SK-N-SH treated with all-trans-retinoic acid at 6 μM for 48 hours (cell line): ENCODE results near the gene EEF2.
A peak's percentile ranks its signal among the peaks of the same experiment; 100 is the strongest.

Source experiments
- ATAC-seq: fragments of 200-7000 bp; cut with Tn5 transposase; 3 replicates; pipeline ENCODE4 v1.9.1; 2020; ENCODE audit warnings: mild to moderate bottlenecking, moderate library complexity
- BACH2 ChIP-seq: fragments of 250-450 bp; sonication (Bioruptor Pico); IDR thresholded peaks from 2 replicates; pipeline ENCODE4 v1.9.0; 2021; ENCODE audit warnings: mild to moderate bottlenecking, borderline replicate concordance
- CREB5 ChIP-seq: fragments of 250-450 bp; sonication (Bioruptor Pico); IDR thresholded peaks from 2 replicates; pipeline ENCODE4 v1.5.1; 2020; ENCODE audit warnings: low read depth, mild to moderate bottlenecking, moderate library complexity
- ESRRG ChIP-seq: fragments of 250-450 bp; sonication (Bioruptor Pico); IDR thresholded peaks from 2 replicates; pipeline ENCODE4 v1.6.1; 2021; ENCODE audit warnings: mild to moderate bottlenecking
- ISL1 ChIP-seq: fragments of 250-450 bp; sonication (Bioruptor Pico); IDR thresholded peaks from 2 replicates; pipeline ENCODE4 v2.1.2; 2022; ENCODE audit warnings: mild to moderate bottlenecking, moderate library complexity
- OSR1 ChIP-seq: fragments of 250-450 bp; sonication (Bioruptor Pico); IDR thresholded peaks from 2 replicates; pipeline ENCODE4 v1.8.0; 2022; ENCODE audit warnings: moderate library complexity, mild to moderate bottlenecking, inconsistent platforms
- POU6F1 ChIP-seq: fragments of 250-450 bp; sonication (Bioruptor Pico); IDR thresholded peaks from 2 replicates; pipeline ENCODE4 v1.8.0; 2021; ENCODE audit warnings: low read depth, mild to moderate bottlenecking, moderate library complexity, borderline replicate concordance
- PPARA ChIP-seq: fragments of 250-450 bp; sonication (Bioruptor Pico); IDR thresholded peaks from 2 replicates; pipeline ENCODE4 v1.5.0; 2020; ENCODE audit warnings: mild to moderate bottlenecking, borderline replicate concordance
- RARB ChIP-seq: fragments of 250-450 bp; sonication (Bioruptor Pico); IDR thresholded peaks from 2 replicates; pipeline ENCODE4 v1.8.0; 2021; ENCODE audit warnings: mild to moderate bottlenecking, moderate library complexity
- SNAI2 ChIP-seq: fragments of 250-450 bp; sonication (Bioruptor Pico); IDR thresholded peaks from 2 replicates; pipeline ENCODE4 v1.5.0; 2020; ENCODE audit warnings: mild to moderate bottlenecking, moderate library complexity
- TCF4 ChIP-seq: fragments of 250-450 bp; sonication (Bioruptor Pico); IDR thresholded peaks from 2 replicates; pipeline ENCODE4 v1.8.0; 2021; ENCODE audit warnings: mild to moderate bottlenecking, moderate library complexity, borderline replicate concordance
- TOX ChIP-seq: fragments of 250-450 bp; sonication (Bioruptor Pico); IDR thresholded peaks from 2 replicates; pipeline ENCODE4 v1.8.0; 2021; ENCODE audit warnings: mild to moderate bottlenecking, moderate library complexity, borderline replicate concordance
- TSHZ2 ChIP-seq: fragments of 250-450 bp; sonication (Bioruptor Pico); IDR thresholded peaks from 2 replicates; pipeline ENCODE4 v1.5.0; 2020; ENCODE audit warnings: mild to moderate bottlenecking, moderate library complexity
- ZC3H10 ChIP-seq: fragments of 250-450 bp; sonication (Bioruptor Pico); IDR thresholded peaks from 2 replicates; pipeline ENCODE4 v1.5.1; 2021; ENCODE audit warnings: mild to moderate bottlenecking, moderate library complexity
- ZFP3 ChIP-seq: fragments of 250-450 bp; sonication (Bioruptor Pico); IDR thresholded peaks from 2 replicates; pipeline ENCODE4 v1.5.0; 2020; ENCODE audit warnings: mild to moderate bottlenecking, moderate library complexity
- ZFP30 ChIP-seq: fragments of 450-650 bp; formaldehyde crosslinking; IDR thresholded peaks from 2 replicates; pipeline ENCODE4 v1.5.0; 2022; ENCODE audit warnings: mild to moderate bottlenecking, moderate library complexity
- ZNF565 ChIP-seq: fragments of 450-650 bp; formaldehyde crosslinking; conservative IDR thresholded peaks from 2 replicates; pipeline ENCODE4 v1.5.0; 2020; ENCODE audit warnings: low read depth, mild to moderate bottlenecking, moderate library complexity
- ZNF70 ChIP-seq: fragments of 450-650 bp; formaldehyde crosslinking; IDR thresholded peaks from 2 replicates; pipeline ENCODE4 v1.5.0; 2020; ENCODE audit warnings: mild to moderate bottlenecking, moderate library complexity
- TF ChIP-seq, protein P1 (sequence below): fragments of 250-450 bp; sonication (Bioruptor Pico); IDR thresholded peaks from 2 replicates; pipeline ENCODE4 v1.8.0; 2020; ENCODE audit warnings: mild to moderate bottlenecking, moderate library complexity, borderline replicate concordance

Gene EEF2

GRCh38 chr19:3975144-3975543 lies 10.1 kb downstream of the EEF2 start (continued):
- TF ChIP-seq TSHZ2 (CRISPR knock-in tag) (no peak), ZC3H10 (CRISPR knock-in tag) (no peak), PPARA (CRISPR knock-in tag) (no peak), ISL1 (no peak), ZNF565 (CRISPR knock-in tag) (no peak), POU6F1 (CRISPR knock-in tag) (no peak), TCF4 (no peak), SNAI2 (CRISPR knock-in tag) (no peak), ESRRG (CRISPR knock-in tag) (no peak), OSR1 (CRISPR knock-in tag) (no peak), BACH2 (no peak), RARB (no peak)
- TF ChIP-seq, protein P1, sequence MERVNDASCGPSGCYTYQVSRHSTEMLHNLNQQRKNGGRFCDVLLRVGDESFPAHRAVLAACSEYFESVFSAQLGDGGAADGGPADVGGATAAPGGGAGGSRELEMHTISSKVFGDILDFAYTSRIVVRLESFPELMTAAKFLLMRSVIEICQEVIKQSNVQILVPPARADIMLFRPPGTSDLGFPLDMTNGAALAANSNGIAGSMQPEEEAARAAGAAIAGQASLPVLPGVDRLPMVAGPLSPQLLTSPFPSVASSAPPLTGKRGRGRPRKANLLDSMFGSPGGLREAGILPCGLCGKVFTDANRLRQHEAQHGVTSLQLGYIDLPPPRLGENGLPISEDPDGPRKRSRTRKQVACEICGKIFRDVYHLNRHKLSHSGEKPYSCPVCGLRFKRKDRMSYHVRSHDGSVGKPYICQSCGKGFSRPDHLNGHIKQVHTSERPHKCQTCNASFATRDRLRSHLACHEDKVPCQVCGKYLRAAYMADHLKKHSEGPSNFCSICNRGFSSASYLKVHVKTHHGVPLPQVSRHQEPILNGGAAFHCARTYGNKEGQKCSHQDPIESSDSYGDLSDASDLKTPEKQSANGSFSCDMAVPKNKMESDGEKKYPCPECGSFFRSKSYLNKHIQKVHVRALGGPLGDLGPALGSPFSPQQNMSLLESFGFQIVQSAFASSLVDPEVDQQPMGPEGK (CRISPR knock-in tag): no peak

DNA sequence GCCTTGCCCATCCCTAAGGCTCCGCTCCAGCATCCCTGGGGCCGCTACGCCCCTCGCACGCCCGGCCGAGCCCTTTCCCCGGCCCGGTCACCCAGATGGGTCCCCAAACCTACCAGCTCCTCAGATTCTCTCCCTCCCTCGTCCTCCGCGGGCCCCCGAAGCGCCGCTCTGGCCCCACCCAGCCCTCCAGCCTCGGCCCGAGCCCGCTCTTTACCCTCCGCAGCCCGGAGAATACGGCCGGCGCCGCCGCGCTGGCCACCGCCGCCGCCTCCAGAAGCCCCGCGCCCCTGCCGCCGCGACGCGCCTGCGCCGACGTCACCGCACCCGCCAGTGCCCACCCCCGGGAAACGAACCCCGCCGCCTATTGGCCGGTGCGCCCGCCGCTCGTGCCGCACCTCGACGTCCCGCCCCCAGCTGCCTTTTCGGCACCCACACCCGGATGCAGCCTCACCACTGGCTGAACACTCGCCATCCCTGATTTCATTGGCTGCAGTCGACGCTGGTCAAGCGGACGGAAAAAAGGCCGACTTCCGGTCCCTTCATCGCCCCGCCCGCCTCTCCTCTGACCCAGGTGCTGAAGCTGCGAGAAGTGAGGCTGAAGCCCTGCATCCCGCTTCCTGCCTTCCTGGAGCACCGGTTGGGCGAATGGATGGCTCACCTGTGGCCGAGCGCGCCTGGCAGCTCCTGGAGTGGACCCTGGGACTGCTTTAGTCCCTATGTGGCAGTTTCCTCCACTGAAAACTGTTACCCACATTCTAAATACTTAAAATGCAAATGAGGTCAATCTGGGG lies 14.3 kb downstream of the EEF2 start, which contains the start of gene DAPK3:
DAPK3 (minus strand) TSS at position 292 of the 791 bp plus-strand sequence. CDS start 1,364 bp downstream, outside the sequence.
- no peak for TF ChIP-seq ZC3H10 (CRISPR knock-in tag)
- TF ChIP-seq ZFP3 (CRISPR knock-in tag): 0 out of 2 replicates have a peak, but pooled peaks have one; percentile 31
- TF ChIP-seq, all 23 proteins: peak for 1
- peak; percentile 77 for ATAC-seq

DNA sequence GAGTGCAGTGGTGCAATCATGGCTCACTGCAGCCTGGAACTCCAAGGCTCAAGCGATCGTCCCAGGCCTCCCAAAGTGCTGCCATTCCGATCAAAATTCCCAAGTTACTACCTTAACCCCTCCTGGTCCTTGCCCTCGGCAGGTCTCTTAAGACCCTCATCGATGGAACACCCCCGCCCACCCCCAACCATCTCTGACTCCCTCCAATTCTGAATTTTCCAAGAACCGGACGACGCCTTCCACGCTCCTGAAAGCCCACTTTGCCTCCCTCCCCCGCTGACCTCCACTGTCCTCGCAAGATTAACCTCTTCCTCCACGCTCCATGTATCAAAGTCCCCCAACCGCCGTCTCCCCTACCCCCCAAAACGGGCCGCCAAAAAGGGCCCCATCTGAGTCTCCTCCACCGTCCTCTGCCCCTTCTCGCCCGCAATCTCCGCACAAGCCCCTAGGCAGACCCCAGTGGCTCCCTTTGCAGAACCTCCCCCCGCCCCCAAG lies 14.9 kb downstream of the EEF2 start:
- ATAC-seq: peak; percentile 3; the same call in 1 of the 3 replicates
- TF ChIP-seq ESRRG (CRISPR knock-in tag): no peak
- no peak for TF ChIP-seq CREB5 (CRISPR knock-in tag)
- TF ChIP-seq ZNF565 (CRISPR knock-in tag): no peak
- no peak for TF ChIP-seq SNAI2 (CRISPR knock-in tag)
- no peak for TF ChIP-seq TOX (CRISPR knock-in tag)
- no peak for TF ChIP-seq OSR1 (CRISPR knock-in tag)
- TF ChIP-seq RARB: no peak
- TF ChIP-seq, protein P1 (CRISPR knock-in tag): no peak
- TF ChIP-seq ZFP30 (CRISPR knock-in tag): no peak
- no peak for TF ChIP-seq ZNF70 (CRISPR knock-in tag)
